Measurements from ENCODE around the gene MIA2. TPM values are rescaled to one million over a fixed set of nuclear protein-coding genes. Genes with fewer than 3 reads are reported as not detected.
"Not testable (repeated sequence)": the region's sequence is repeated elsewhere in the genome, so short reads cannot be mapped to it uniquely, and the experiment has no call there.

Gene MIA2
- total RNA-seq, 1 experiment from 2014 or later: 16.9 TPM

DNA sequence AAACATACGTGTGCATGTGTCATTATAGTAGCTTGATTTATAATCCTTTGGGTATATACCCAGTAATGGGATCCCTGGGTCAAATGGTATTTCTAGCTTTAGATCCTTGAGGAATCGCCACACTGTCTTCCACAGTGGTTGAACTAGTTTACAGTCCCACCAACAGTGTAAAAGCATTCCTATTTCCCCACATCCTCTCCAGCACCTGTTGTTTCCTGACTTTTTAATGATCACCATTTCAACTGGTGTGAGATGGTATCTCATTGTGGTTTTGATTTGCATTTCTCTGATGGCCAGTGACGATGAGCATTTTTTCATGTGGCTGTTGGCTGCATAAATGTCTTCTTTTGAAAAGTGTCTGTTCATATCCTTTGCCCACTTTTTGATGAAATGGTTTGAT, 26.4 kb downstream of the MIA2 start:
- in situ Hi-C loops (cut with HindIII; ENCODE audit: low pct_unique_long_range_greater_than_20kb, low sequenced_read_pairs): not testable (repeated sequence)

DNA sequence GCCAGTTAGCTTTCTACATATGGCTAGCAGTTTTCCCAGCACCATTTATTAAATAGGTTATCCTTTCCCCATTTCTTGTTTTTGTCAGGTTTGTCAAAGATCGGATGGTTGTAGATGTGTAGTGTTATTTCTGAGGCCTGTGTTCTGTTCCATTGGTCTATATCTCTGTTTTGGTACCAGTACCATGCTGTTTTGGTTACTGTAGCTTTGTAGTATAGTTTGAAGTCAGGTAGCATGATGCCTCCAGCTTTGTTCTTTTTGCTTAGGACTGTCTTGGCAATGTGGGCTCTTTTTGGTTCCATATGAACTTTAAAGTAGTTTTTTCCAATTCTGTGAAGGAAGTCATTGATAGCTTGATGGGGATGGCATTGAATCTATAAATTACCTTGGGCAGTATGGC, 28.5 kb downstream of the MIA2 start:
- DNase-seq (ENCODE audit: low read depth, low spot score); in situ Hi-C loops (cut with HindIII; ENCODE audit: low pct_unique_long_range_greater_than_20kb, low sequenced_read_pairs): not testable (repeated sequence)

More for the DNA sequence above, 26.4 kb downstream of the MIA2 start:
- not testable (repeated sequence) for DNase-seq (ENCODE audit: low read depth, low spot score)

DNA sequence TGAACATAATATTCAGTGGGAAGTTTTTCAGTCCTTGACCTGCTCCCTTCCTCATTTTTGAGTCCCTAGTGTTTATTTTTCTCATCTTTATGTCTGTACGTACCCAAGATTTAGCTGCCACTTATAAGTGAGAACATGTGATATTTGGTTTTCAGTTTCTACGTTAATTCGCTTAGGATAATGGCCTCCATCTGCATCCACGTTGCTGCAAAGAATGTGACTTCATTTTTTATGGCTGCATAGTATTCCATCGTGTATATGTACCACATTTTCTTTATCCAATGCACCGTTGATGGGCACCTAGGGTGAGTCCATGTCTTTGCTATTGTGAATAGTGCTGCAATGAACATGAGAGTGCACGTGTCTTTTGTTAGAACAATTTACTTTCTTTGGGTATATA, 30.3 kb downstream of the MIA2 start:
- in situ Hi-C loops (cut with HindIII; ENCODE audit: low pct_unique_long_range_greater_than_20kb, low sequenced_read_pairs): no loop called here
- no peak for DNase-seq (ENCODE audit: low read depth, low spot score)

DNA sequence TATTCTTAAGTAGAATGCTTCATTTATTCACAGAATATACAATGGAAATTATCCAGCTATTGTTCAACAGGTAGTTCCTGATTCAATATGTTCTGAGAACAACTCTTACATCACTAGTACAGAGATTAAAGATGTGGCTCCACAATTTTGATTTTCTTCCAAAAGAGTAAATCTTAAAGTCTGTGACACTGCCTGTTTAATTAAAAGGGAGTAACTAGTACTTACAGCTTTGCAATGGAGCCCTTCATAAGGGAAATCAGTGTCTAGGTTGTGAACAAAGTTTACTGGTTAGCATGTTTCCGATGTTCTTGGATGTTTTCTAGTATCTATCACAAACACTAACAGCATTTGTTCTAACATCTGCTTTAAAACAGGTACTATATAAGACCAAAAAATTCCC, 30.8 kb downstream of the MIA2 start:
- no peak for DNase-seq (ENCODE audit: low read depth, low spot score)
- in situ Hi-C loops (cut with HindIII; ENCODE audit: low pct_unique_long_range_greater_than_20kb, low sequenced_read_pairs): no loop called here

DNA sequence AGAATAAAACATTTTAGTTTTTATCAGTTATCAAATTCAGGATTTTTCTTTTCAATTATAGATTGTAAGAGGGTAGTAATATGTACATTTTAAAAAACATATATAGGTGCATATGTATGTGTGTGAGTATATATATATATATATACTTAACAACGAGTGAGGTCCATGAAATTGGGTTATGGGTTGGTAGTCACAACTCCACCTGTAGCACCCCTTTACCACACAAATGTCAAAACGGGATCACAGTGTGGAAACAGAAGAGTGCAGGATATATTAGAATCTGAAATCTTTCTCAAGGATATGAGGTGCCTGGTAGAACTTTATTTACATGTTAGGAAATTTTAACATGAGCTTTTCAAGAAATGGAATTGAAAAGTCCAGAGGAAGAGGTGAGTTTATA, 31.3 kb downstream of the MIA2 start:
- in situ Hi-C loops (cut with HindIII; ENCODE audit: low pct_unique_long_range_greater_than_20kb, low sequenced_read_pairs): no loop called here
- DNase-seq (ENCODE audit: low read depth, low spot score): peak; percentile 42

DNA sequence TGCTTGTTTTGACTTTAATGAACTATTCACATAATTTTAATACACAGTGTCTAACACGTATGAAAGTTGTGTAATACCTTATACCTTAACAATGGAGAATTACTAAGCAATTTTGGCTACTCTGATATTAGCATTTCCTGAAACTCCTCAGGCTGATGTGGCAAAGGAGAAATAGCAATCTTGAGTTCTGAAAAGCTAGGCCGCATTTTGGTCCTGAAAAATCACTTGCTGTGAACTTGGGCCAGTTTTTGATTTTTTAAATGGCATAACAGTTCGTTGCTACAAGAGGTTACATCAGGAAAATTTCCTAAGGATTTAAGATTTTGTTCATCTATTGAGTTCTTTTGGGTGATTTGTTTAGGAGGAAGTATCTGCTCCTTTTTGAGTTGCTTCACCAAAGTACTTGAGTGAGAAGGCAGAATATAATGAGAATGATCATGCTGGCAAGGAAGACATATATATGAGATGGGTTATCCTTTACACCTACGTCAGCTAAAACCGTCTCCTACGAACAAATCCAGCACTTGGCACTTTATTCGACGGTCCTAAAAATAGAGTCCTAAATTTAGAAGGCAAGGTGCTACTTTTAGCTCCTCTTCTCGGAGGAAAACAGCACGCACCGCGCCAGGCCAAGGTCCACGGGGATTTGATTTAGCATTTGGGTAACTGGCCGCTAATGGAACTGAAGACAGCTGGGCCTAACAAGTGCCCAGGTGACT, 32.2 kb downstream of the MIA2 start:
- in situ Hi-C loops (cut with HindIII; ENCODE audit: low pct_unique_long_range_greater_than_20kb, low sequenced_read_pairs): no loop called here
- DNase-seq (ENCODE audit: low read depth, low spot score): peak; percentile 10

DNA sequence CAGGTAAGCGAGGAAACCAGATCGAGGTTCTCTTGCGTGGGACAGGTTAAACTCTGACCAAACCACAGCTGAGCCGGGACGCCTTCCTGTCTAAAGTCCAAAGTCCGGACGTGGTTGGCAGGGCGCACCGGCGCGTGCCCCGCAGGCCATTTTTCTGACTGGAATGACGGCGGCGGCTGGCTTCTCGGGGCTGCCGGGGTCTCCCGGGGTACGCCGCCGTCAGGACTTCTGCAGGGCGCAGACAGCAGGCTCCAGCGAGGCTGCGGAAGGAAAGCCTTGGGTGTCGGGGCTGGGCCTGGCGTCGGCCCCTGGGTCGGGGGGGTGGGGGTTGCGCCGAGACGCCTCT, 32.8 kb downstream of the MIA2 start:
- DNase-seq (ENCODE audit: low read depth, low spot score): no peak
- in situ Hi-C loops (cut with HindIII; ENCODE audit: low pct_unique_long_range_greater_than_20kb, low sequenced_read_pairs): no loop called here

DNA sequence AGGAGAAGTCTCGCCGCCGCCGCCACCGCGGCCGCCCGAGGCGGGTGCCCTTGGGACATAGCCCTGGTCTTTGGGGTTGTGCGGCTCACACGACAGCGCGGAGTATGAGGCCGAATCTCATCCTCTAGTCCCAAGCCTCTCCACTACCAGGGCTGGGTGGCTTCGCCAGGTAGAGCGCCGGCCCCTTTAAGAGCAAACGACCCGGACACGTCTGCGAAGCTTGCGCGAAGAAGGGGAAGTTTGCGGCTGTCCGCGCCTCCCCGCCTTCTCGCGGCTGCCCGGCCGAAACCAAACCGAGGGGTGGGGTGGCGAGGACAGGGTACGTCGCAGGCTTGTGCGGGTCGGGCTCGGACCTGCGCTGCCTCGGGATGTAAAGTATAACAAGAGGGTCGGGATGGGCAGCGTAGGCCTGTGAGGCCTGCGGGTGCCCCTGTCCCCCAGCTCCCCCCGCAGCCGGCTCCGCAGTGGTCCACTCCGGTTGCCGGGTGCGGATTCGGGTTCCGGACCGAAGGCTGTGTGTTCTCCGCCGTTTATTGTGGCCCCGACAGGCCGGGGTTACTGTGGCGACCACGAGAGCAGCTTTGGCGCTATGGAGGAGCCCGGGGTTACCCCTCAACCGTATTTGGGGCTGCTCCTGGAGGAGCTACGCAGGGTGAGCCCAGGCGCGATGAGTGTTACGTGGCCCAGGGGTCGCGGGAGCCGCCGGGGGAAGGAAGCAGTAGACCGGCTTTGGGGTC, 33.3 kb downstream of the MIA2 start:
- in situ Hi-C loops (cut with HindIII; ENCODE audit: low pct_unique_long_range_greater_than_20kb, low sequenced_read_pairs): no loop called here
- DNase-seq (ENCODE audit: low read depth, low spot score): peak; percentile 85

DNA sequence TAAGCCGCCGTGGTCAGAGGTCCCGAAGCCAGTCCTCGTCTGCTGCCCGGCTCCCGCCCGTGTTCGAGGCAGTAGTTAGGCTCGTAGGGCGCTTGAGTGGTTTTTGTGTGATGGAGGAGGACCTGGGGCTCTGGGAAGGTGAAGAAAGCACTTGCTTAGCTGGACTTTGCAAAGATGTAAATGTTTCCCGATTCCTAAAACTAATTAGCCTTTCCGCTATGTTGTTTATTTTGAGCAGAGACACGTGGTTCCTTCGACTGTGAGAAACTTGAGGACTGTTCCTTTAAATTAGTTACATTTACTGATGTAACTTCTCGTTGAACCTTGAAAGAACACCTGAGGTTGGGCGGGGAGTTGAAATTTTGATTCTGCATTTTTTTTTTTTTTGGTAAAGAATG, 33.9 kb downstream of the MIA2 start:
- in situ Hi-C loops (cut with HindIII; ENCODE audit: low pct_unique_long_range_greater_than_20kb, low sequenced_read_pairs): no loop called here
- DNase-seq (ENCODE audit: low read depth, low spot score): no peak

DNA sequence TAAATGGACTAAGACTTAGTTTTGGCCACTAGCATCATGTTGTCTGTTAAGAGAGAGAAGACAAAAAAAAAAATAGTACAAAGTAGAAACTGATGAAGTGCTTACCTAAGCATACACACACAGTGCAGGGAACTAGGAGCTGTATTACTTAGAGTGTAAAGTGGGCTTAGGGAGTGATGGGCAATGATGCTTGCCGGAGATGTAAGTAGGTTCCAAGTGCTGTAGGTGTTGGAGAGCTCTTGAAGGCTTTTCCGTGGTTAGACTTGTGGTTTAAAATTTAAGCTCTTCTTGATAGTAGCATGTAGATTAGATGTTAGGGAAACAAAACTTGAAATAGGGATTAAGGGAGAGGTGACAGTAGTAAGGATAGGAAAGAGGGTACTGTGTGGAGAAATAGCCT, 34.7 kb downstream of the MIA2 start:
- in situ Hi-C loops (cut with HindIII; ENCODE audit: low pct_unique_long_range_greater_than_20kb, low sequenced_read_pairs): no loop called here
- DNase-seq (ENCODE audit: low read depth, low spot score): no peak

DNA sequence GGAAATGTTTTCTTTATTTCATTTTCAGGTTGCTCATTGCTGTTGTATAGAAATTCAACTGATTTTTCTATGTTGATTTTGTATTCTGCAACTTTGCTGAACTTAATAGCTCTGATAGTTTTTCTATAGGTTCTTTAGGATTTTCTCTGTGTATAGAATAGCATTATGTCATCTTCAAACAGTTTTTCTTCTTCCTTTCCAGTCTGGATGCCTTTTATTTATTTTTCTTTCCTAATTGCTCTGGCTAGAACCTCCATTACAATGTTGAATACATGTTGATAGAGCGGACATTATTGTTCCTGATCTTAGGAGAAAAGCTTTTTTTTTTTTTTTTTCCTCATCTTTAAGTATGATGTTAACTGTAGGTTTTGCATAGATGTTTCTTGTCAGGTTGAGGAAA, 39.2 kb downstream of the MIA2 start:
- in situ Hi-C loops (cut with HindIII; ENCODE audit: low pct_unique_long_range_greater_than_20kb, low sequenced_read_pairs): no loop called here
- no peak for DNase-seq (ENCODE audit: low read depth, low spot score)

DNA sequence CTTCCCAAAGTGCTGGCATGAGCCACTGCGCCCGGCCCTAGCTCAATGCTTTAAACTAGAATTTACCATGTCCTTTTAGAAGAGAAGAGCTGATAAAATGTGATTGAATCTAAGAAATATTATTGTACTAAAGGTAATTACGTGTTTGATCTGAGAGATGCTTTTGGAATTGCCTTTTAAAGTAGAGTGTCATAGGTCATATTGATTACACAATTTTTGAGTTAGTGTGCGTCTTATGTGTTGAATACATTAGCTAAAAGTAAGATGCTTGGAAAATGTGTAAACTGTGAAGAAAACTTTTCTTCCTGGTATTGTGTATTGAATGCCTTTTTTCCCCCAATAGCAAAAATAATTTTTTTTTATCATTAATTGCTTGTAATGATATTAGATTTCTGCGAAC, 41.7 kb downstream of the MIA2 start:
- no peak for DNase-seq (ENCODE audit: low read depth, low spot score)
- in situ Hi-C loops (cut with HindIII; ENCODE audit: low pct_unique_long_range_greater_than_20kb, low sequenced_read_pairs): no loop called here

DNA sequence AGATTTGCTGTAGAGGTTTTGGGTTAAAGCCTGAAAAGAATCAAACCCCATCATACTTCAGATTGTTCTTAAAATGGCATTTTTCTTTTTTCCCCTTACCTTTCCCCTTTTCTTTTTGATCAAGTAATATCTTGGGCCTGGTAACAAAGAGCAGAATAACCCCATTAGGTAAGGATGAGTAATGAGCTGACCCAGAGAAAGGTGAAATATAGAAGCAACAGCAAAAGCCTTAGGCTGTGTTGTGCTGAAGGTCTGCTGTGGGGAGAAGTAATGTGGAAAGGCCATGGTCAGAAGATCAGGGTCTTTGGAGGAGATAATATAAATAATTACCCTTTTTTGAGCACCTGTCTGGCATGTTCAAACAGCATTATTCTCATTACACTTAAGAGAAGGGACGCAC, 42.3 kb downstream of the MIA2 start:
- DNase-seq (ENCODE audit: low read depth, low spot score): no peak
- in situ Hi-C loops (cut with HindIII; ENCODE audit: low pct_unique_long_range_greater_than_20kb, low sequenced_read_pairs): no loop called here

DNA sequence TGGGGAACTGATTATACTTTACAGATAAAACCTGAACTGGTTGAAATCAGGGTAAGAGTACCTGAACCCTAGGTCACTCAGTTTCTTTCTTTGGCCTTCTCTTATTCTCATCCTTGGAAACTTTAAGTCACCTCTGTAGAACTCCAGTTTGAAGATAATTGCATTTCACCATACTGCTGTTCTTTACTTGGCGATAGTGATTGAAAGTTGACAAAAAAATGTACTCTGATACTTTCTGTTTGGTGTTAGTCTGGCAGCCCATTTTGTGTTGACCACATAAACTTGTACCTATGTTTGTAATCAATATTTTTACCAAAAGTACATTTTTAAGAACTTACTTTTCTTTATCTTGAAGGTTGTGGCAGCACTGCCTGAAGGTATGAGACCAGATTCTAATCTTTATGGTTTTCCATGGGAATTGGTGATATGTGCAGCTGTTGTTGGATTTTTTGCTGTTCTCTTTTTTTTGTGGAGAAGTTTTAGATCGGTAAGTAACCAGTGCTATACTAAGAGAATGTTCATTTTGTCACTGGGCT, 42.9 kb downstream of the MIA2 start:
- in situ Hi-C loops (cut with HindIII; ENCODE audit: low pct_unique_long_range_greater_than_20kb, low sequenced_read_pairs): no loop called here

DNA sequence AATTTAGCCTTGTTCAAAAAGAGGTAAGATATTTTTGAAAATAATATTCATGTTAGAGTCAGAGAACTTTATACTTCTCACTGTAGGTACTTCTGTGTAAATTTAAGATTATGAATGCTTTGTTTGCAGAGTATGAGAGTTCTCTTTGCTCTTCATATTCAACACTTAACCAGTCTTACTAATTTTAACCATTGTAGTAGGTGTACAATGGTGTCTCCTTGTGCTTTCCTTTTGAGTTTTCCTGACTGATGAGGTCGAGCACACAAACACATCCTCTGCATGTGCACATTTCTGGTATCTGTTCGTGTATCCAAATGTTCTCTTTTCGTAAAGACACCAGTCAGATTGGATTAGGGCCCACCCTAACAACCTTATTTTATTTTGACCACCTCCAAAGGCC, 45.8 kb downstream of the MIA2 start:
- in situ Hi-C loops (cut with HindIII; ENCODE audit: low pct_unique_long_range_greater_than_20kb, low sequenced_read_pairs): no loop called here
- DNase-seq (ENCODE audit: low read depth, low spot score): no peak

More for the DNA sequence above, 42.9 kb downstream of the MIA2 start:
- DNase-seq (ENCODE audit: low read depth, low spot score): no peak

DNA sequence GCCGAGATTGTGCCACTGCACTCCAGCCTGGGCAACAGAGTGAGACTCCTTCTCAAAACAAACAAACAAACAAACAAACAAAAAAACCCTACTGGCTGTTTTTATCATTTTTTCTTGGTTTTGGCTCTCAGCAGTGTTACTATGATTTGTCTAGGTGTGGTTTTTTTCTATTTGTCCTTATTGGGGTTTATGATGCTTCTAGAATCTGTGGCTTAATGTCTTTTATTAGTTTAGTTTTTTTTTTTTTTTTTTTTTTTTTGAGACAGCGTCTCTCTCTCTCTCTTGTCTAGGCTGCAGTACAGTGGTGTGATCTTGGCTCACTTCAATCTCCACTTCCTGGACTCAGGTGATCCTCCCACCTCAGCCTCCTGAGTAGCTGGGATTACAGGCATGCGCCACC, 47.0 kb downstream of the MIA2 start:
- in situ Hi-C loops (cut with HindIII; ENCODE audit: low pct_unique_long_range_greater_than_20kb, low sequenced_read_pairs); DNase-seq (ENCODE audit: low read depth, low spot score): not testable (repeated sequence)

DNA sequence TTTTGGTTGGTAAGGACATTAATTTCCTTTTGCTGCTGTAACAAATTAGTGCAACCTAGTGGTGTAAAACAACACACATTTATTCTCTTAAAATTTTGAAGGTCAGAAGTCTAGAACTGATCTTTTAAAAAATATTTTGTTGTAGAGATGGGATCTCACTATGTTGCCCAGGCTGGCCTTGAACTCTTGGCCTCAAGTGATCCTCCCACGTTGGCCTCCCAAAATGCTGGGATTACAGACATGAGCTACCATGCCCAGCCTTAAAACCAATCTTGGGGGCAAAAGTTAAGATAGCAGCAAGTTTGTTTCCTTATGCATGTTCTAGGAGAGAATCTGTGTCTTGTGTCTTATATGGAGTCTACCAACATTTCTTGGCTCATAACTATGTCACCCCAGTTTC, 55.8 kb downstream of the MIA2 start:
- in situ Hi-C loops (cut with HindIII; ENCODE audit: low pct_unique_long_range_greater_than_20kb, low sequenced_read_pairs): no loop called here

DNA sequence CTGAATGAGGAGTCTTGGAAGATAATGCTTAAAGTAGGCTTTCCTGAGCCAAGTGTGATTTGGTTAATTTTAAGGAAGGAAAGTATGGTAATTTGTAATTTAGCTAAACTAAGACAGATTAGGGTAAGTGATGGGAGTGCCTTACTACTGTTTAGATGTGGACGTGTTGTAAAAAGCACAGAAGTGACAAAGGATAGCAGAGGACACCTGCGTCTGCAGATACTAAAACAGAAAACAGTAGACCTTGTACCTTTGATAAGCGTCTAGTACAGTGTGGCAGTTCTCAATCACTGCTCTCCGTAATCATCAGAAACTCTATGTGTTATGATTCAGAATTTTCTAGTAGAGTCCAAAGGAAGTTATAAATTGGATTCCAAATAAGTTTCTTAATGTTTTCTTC, 58.0 kb downstream of the MIA2 start:
- in situ Hi-C loops (cut with HindIII; ENCODE audit: low pct_unique_long_range_greater_than_20kb, low sequenced_read_pairs): no loop called here

More for the DNA sequence above, 55.8 kb downstream of the MIA2 start:
- no peak for DNase-seq (ENCODE audit: low read depth, low spot score)

DNA sequence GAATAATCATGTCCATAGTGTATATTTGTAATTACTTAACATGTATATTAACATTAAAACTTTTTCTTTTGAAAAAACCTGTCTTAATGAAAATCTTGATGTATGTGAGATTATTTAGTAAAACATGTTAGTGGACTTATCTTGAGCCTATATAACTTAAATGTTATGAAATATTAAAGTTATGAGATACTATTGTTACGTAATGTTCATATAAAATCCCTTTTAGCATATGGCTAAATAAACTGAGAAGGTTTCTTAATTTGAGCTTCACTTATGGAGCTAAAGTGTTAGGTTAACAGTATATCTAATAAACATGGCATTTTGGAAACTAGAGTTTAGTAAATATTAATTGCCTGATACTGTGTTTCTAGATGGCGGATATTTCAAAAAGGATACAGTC, 59.9 kb downstream of the MIA2 start:
- no peak for DNase-seq (ENCODE audit: low read depth, low spot score)
- in situ Hi-C loops (cut with HindIII; ENCODE audit: low pct_unique_long_range_greater_than_20kb, low sequenced_read_pairs): no loop called here

More for the DNA sequence above, 58.0 kb downstream of the MIA2 start:
- DNase-seq (ENCODE audit: low read depth, low spot score): no peak

Data from SK-MEL-5 (cell line).